GM18505 (cell line): ENCODE data around the gene CFAP53.

Source experiments
- ATAC-seq: cut with Tn5 transposase; IDR thresholded peaks from one replicate; pipeline ENCODE4 v1.9.1; 2021; ENCODE audit not compliant: unreplicated experiment
- POLR2A ChIP-seq: IDR thresholded peaks from 4 replicates; pipeline ENCODE4 v1.6.1; 2011; ENCODE audit warnings: borderline replicate concordance; ENCODE audit not compliant: insufficient read depth, insufficient read length; ENCODE audit errors: extremely low read depth

The CFAP53 gene

GRCh38 chr18:50187659-50188058, 78.6 kb downstream of the CFAP53 start:
- ATAC-seq, result no peak
- TF ChIP-seq POLR2A, result no peak

- no peak for ATAC-seq
- no peak for TF ChIP-seq POLR2A
These were observed 79.9 kb downstream of the CFAP53 start for GRCh38 chr18:50186385-50186784.

- no peak for TF ChIP-seq POLR2A
- no peak for ATAC-seq
These were observed 82.7 kb downstream of the CFAP53 start for GRCh38 chr18:50183556-50183955.

- ATAC-seq, result no peak
- TF ChIP-seq POLR2A, result no peak
These were observed 83.8 kb downstream of the CFAP53 start for GRCh38 chr18:50182511-50182910.

GRCh38 chr18:50181590-50181989, 84.7 kb downstream of the CFAP53 start:
- TF ChIP-seq POLR2A, result no peak
- ATAC-seq, result no peak

- no peak for TF ChIP-seq POLR2A
- ATAC-seq, result no peak
These were observed 86.8 kb downstream of the CFAP53 start for GRCh38 chr18:50179465-50179864.

- ATAC-seq, result no peak
- TF ChIP-seq POLR2A, result no peak
These were observed 88.9 kb downstream of the CFAP53 start for GRCh38 chr18:50177294-50177992.
